ENCODE measurements around the gene TMEM9B.
"Not testable (repeated sequence)": the region's sequence is repeated elsewhere in the genome, so short reads cannot be mapped to it uniquely, and the experiment has no call there.

The TMEM9B gene

GRCh38 chr11:8964324-8965320 is at the start of gene TMEM9B:
Gene TMEM9B, minus strand, starts transcription at chr11:8964442. Its CDS starts 129 bp downstream, at chr11:8964313.
- peak; percentile 86 for DNase-seq

GRCh38 chr11:9013373-9013772 is 49.1 kb upstream of the TMEM9B start:
- DNase-seq = no peak

- DNase-seq = not testable (repeated sequence)
Measured at GRCh38 chr11:9009538-9009937, 45.3 kb upstream of the TMEM9B start.

GRCh38 chr11:9008661-9009060 is 44.4 kb upstream of the TMEM9B start:
- DNase-seq = no peak

- no peak for DNase-seq
Measured at GRCh38 chr11:9008011-9008550, 43.8 kb upstream of the TMEM9B start.

GRCh38 chr11:9005087-9005486 is 40.8 kb upstream of the TMEM9B start:
- no peak for DNase-seq

GRCh38 chr11:9004183-9004926 is 40.1 kb upstream of the TMEM9B start:
- DNase-seq = no peak

- DNase-seq = no peak
Measured at GRCh38 chr11:9003573-9004182, 39.4 kb upstream of the TMEM9B start, which contains the start of gene NRIP3. Gene NRIP3, minus strand, starts transcription at chr11:9004001. Its CDS starts 66 bp downstream, at chr11:9003935.

- DNase-seq = no peak
Measured at GRCh38 chr11:9002920-9003572, 38.8 kb upstream of the TMEM9B start.

GRCh38 chr11:9001736-9002135 is 37.5 kb upstream of the TMEM9B start:
- DNase-seq = no peak

- DNase-seq = no peak
Measured at GRCh38 chr11:8998017-8998416, 33.8 kb upstream of the TMEM9B start.

GRCh38 chr11:8997451-8997850 is 33.2 kb upstream of the TMEM9B start:
- no peak for DNase-seq

GRCh38 chr11:8989453-8989852 is 25.2 kb upstream of the TMEM9B start:
- DNase-seq = no peak

- DNase-seq = no peak
Measured at GRCh38 chr11:8988329-8989234, 24.3 kb upstream of the TMEM9B start.

- no peak for DNase-seq
Measured at GRCh38 chr11:8987446-8987845, 23.2 kb upstream of the TMEM9B start.

- not testable (repeated sequence) for DNase-seq
Measured at GRCh38 chr11:8986772-8987171, 22.5 kb upstream of the TMEM9B start.

- DNase-seq = no peak
Measured at GRCh38 chr11:8985462-8985861, 21.2 kb upstream of the TMEM9B start.

GRCh38 chr11:8983552-8983951 is 19.3 kb upstream of the TMEM9B start:
- DNase-seq = no peak

- DNase-seq = no peak
Measured at GRCh38 chr11:8980485-8980884, 16.2 kb upstream of the TMEM9B start.

GRCh38 chr11:8979365-8979764 is 15.1 kb upstream of the TMEM9B start:
- DNase-seq = not testable (repeated sequence)

GRCh38 chr11:8973121-8973520 is 8.9 kb upstream of the TMEM9B start:
- no peak for DNase-seq

Data from NCI-H774 (cell line).